DND-41 (cell line): ENCODE results near the gene SET.

Experiments used
- CTCF ChIP-seq: IDR thresholded peaks from 2 replicates; pipeline ENCODE4 v1.5.1; 2012; ENCODE audit warnings: borderline replicate concordance, low read length, moderate library complexity, mild to moderate bottlenecking; ENCODE audit not compliant: poor library complexity, severe bottlenecking; ENCODE audit errors: extremely low read depth
- EZH2 ChIP-seq: IDR thresholded peaks from 3 replicates; pipeline ENCODE4 v1.6.1; 2012; ENCODE audit warnings: borderline replicate concordance, low read depth, mild to moderate bottlenecking, moderate library complexity, low read length, inconsistent platforms; ENCODE audit not compliant: severe bottlenecking

GRCh38 chr9:128732576-128732975 is 43.6 kb downstream of the SET start:
- TF ChIP-seq CTCF, result no peak
- TF ChIP-seq EZH2, result no peak
